ENCODE data around the gene CDS1.

CDS1 gene

DNA sequence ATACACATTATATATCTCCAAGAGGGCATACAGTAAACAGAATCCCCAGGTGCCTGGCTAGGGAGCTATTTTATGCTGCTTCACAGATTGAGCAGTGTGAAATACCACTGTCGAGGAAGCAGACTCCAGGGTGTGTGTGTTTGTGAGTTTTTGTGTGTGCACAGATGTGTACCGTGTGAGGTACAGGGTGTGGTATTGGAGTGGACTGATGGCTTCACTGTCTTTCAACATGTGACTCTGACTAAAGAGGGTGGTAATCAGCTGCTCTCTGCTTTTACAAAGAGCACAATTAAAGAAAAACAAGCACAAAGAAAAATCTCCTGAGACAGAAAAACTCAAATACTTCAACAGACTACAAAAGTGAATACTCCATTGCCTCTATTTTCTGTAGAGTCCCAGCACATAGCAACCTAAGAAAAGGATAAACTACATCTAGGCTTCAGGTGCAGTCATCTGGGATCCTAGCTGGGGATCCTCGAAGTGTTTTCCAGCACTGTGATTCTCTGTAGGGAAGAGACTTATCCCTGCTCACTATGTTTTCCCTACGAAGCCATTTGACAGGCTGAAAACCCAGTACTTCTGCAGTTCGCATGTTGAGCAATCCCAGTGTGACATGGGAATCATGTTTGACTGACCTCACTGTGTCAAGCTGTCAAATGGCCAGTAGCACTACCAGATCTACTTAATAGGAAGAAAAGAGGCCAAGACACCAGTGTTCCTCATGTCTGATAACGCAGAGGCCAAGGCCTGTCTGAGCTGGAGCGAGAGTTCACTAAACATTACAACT is 100.3 kb downstream of the CDS1 start:
- H3K4me3 ChIP-seq: no peak overlapping the region
- H3K9me3 ChIP-seq (replicated peaks in 1 of 11): 0 out of 22 replicates have a peak, but pooled peaks cover 0 to 5% (median 0%) of the 10 kb centered on the region in 11 experiments
- peaks cover 25 to 47% (median 39%) of the 10 kb centered on the region in 10 experiments for H3K4me1 ChIP-seq
- no peak overlapping the region for H3K27ac ChIP-seq
- no peak for TF ChIP-seq Cebpa-rat (IDR thresholded peaks at IDR 0.05)
- peaks cover 55 to 98% (median 96%) of the 10 kb centered on the region in 11 experiments for H3K36me3 ChIP-seq
- H3K27me3 ChIP-seq: no peaks in the 10 kb centered on the region
- peak overlapping the region in 10 of 11 experiments; percentile 62 to 75 (median 72); a peak in 19 of 22 replicates for H3K4me2 ChIP-seq
- H3K9ac ChIP-seq: no peak overlapping the region
- H4K20me1 ChIP-seq: peaks cover 0 to 94% (median 0%) of the 10 kb centered on the region in 11 experiments; a peak in 8 of 22 replicates

DNA sequence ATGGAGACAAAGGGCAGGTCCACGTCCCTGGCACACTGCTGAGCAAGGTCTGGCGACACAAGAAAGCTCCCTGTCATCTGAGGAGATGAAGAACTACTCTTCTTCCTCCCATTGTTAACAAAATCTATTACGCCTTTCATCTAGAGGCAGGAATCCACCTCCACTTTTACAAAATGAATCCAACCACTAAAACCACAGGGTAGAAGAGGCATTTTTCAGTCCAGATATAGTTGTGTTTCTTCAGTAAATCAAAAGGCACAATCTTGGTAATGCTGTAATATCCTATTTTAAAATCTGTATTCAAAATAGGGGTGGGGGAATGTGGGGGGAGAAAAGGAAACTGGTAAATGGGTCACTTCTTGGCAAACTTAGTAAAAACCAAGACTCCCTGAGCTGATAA is 101.4 kb downstream of the CDS1 start:
- H3K36me3 ChIP-seq: peaks cover 53 to 98% (median 95%) of the 10 kb centered on the region in 11 experiments
- no peak for TF ChIP-seq Cebpa-rat (IDR thresholded peaks at IDR 0.05)
- no peak overlapping the region for H3K4me3 ChIP-seq
- peaks cover 25 to 48% (median 42%) of the 10 kb centered on the region in 10 experiments for H3K4me1 ChIP-seq
- H3K9ac ChIP-seq: no peak overlapping the region
- H3K9me3 ChIP-seq (replicated peaks in 1 of 11): 0 out of 22 replicates have a peak, but pooled peaks cover 0 to 6% (median 0%) of the 10 kb centered on the region in 11 experiments
- peaks cover 0 to 95% (median 0%) of the 10 kb centered on the region in 11 experiments; a peak in 8 of 22 replicates for H4K20me1 ChIP-seq
- H3K27ac ChIP-seq: no peak overlapping the region
- no peaks in the 10 kb centered on the region for H3K27me3 ChIP-seq
- peak overlapping the region in 7 of 11 experiments; percentile 5 to 75 (median 7); a peak in 6 of 22 replicates for H3K4me2 ChIP-seq

DNA sequence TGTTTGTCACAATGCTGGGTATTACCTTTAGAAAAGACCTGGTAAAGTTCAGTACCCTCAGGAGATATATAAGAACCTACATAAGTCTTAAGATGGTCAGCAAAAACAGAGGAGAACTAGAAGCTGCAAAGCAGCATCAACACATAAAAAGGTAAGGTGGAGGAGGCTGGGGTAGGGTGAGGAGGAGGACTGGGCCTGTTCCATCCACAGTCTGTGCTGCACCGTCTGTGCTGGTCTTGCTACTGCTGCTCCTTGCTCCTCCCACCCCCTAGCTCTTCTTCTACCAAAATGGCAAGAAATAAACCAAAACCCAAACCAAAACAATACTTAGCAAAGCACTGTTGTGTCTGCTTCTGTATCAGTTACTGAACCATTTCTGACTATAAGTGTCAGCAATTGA is 102.2 kb downstream of the CDS1 start:
- no peak overlapping the region for H3K4me3 ChIP-seq
- peaks cover 52 to 98% (median 94%) of the 10 kb centered on the region in 11 experiments for H3K36me3 ChIP-seq
- H3K4me2 ChIP-seq: peak overlapping the region in 5 of 11 experiments; percentile 6 to 27 (median 7); a peak in 3 of 22 replicates
- peaks cover 25 to 51% (median 42%) of the 10 kb centered on the region in 10 experiments for H3K4me1 ChIP-seq
- H4K20me1 ChIP-seq: peaks cover 0 to 95% (median 0%) of the 10 kb centered on the region in 11 experiments; a peak in 7 of 22 replicates
- H3K9me3 ChIP-seq (replicated peaks in 1 of 11): 0 out of 22 replicates have a peak, but pooled peaks cover 0 to 6% (median 0%) of the 10 kb centered on the region in 11 experiments
- H3K27ac ChIP-seq: no peak overlapping the region
- no peak for TF ChIP-seq Cebpa-rat (IDR thresholded peaks at IDR 0.05)
- H3K9ac ChIP-seq: no peak overlapping the region
- no peaks in the 10 kb centered on the region for H3K27me3 ChIP-seq

DNA sequence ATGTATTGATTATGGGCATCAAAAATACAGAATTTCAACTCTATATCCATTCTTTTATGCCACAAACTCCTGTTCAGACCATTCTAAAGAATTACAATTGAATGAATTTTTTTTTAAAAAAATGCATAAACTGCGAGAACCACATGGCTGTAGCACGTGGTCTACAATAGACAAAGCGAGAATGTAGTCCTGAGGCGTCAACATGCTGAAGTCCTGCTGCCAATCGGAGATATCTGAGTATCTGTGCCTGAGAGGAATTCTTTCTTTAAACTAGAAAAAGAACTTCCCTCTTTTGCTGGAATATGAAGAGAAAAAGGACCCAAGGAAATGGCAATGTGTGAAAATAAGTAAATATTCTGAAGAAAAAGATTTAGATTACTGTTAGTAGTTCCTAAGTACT is 105.7 kb downstream of the CDS1 start:
- H3K27ac ChIP-seq: no peak overlapping the region
- TF ChIP-seq Cebpa-rat (IDR thresholded peaks at IDR 0.05): no peak
- no peak overlapping the region for H3K4me2 ChIP-seq
- H3K4me3 ChIP-seq: no peak overlapping the region
- H3K4me1 ChIP-seq: peaks cover 0 to 53% (median 36%) of the 10 kb centered on the region in 10 experiments; a peak in 18 of 20 replicates
- peaks cover 62 to 99% (median 85%) of the 10 kb centered on the region in 11 experiments for H3K36me3 ChIP-seq
- H3K27me3 ChIP-seq: no peaks in the 10 kb centered on the region
- H4K20me1 ChIP-seq: peaks cover 0 to 95% (median 0%) of the 10 kb centered on the region in 11 experiments; a peak in 8 of 22 replicates
- H3K9me3 ChIP-seq (replicated peaks in 1 of 11): 0 out of 22 replicates have a peak, but pooled peaks cover 0 to 6% (median 0%) of the 10 kb centered on the region in 11 experiments
- H3K9ac ChIP-seq: no peak overlapping the region

DNA sequence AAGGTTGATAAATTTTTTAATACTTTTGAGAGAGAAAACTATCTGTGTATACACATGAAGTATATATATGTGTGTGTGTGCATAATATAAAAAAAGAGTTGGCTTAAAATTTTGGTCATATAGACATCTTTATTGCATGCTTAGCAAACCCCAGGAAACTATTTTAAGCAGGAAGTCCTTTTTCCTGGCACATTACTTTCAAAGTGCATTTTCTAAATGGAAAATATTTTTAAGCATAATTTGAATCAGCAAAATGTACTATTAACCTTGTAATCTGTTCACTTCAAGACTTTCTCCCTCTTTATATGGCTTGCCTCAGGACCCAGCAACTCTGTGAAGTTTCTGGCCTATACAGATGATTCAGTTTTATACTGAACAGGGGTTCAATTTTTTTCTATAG is 106.3 kb downstream of the CDS1 start:
- H3K36me3 ChIP-seq: peaks cover 62 to 99% (median 85%) of the 10 kb centered on the region in 11 experiments
- H3K4me3 ChIP-seq: no peak overlapping the region
- peak overlapping the region in 2 of 11 experiments; percentile 12 to 29; a peak in 1 of 22 replicates for H3K4me2 ChIP-seq
- H3K27me3 ChIP-seq: no peaks in the 10 kb centered on the region
- no peak overlapping the region for H3K9ac ChIP-seq
- peaks cover 0 to 89% (median 0%) of the 10 kb centered on the region in 11 experiments; a peak in 8 of 22 replicates for H4K20me1 ChIP-seq
- no peak for TF ChIP-seq Cebpa-rat (IDR thresholded peaks at IDR 0.05)
- H3K9me3 ChIP-seq (replicated peaks in 1 of 11): 0 out of 22 replicates have a peak, but pooled peaks cover 0 to 6% (median 0%) of the 10 kb centered on the region in 11 experiments
- no peak overlapping the region; a peak in 1 of 22 replicates for H3K27ac ChIP-seq
- H3K4me1 ChIP-seq: peaks cover 0 to 48% (median 34%) of the 10 kb centered on the region in 10 experiments; a peak in 18 of 20 replicates

DNA sequence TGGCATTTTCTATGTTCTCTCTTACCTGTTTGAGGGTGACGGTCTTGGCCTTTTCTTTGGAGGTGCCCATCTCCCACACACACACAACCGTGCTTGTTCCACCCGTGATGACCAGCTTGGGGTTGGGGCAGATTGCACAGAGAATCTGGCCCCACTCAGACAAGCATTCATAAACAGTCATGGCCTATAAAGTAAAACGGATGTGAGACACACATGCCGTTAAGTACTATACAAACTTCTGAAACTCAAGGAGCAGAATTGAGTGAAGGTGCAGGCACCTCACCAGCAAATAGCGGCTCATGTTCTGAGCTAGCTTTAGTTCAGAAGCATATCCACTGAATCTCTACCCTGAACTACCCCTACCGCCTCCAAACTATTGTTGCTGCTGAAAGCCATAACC is 107.6 kb downstream of the CDS1 start:
- no peak for TF ChIP-seq Cebpa-rat (IDR thresholded peaks at IDR 0.05)
- no peaks in the 10 kb centered on the region for H3K27me3 ChIP-seq
- peak overlapping the region in 10 of 11 experiments; percentile 43 to 84 (median 70); a peak in 20 of 22 replicates for H3K4me2 ChIP-seq
- peaks cover 74 to 99% (median 85%) of the 10 kb centered on the region in 11 experiments for H3K36me3 ChIP-seq
- H3K4me3 ChIP-seq: peak overlapping the region in 2 of 10 experiments; percentile 9 to 32; a peak in 1 of 20 replicates
- H3K4me1 ChIP-seq: peaks cover 0 to 44% (median 21%) of the 10 kb centered on the region in 10 experiments; a peak in 18 of 20 replicates
- H3K9ac ChIP-seq: peak overlapping the region in 2 of 11 experiments; percentile 12 to 15; a peak in 4 of 22 replicates
- peak overlapping the region in 9 of 11 experiments; percentile 37 to 74 (median 57); a peak in 17 of 22 replicates for H3K27ac ChIP-seq
- H4K20me1 ChIP-seq: peaks cover 0 to 89% (median 0%) of the 10 kb centered on the region in 11 experiments; a peak in 8 of 22 replicates
- H3K9me3 ChIP-seq (replicated peaks in 1 of 11): 0 out of 22 replicates have a peak, but pooled peaks cover 0 to 6% (median 0%) of the 10 kb centered on the region in 11 experiments

DNA sequence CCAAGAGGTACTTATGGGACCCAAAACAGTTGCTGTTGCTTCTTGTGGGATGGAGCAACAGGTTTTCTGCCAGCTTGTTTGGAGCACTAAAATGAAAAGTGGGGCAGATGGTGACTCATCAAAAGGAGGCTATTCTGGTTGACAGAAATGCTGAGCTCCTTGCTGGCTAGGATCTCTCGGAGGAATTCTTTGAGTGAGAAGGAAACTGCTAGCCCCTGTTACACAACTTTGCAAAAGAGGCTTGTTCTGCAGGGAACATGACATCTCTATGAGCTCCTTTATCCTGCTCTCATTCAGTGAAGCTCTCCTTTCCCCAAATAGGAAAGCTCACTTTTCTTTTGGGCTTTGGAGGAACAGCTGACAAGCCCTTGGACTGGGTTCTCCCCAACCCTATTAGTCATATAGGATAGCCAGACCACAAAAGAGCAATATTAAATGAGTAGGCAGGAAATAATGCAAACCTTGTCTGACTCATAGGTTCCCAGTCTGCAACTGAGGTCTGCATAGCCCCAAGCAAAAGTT is 108.3 kb downstream of the CDS1 start:
- H3K36me3 ChIP-seq: peaks cover 78 to 99% (median 91%) of the 10 kb centered on the region in 11 experiments
- H3K9me3 ChIP-seq (replicated peaks in 1 of 11): 0 out of 22 replicates have a peak, but pooled peaks cover 0 to 6% (median 0%) of the 10 kb centered on the region in 11 experiments
- H3K27me3 ChIP-seq: no peaks in the 10 kb centered on the region
- peak overlapping the region in 10 of 11 experiments; percentile 43 to 84 (median 70); a peak in 20 of 22 replicates for H3K4me2 ChIP-seq
- TF ChIP-seq Cebpa-rat (IDR thresholded peaks at IDR 0.05): peak in 9 of 11 experiments; percentile 26 to 74 (median 49); a peak in 9 of 22 replicates
- H3K4me1 ChIP-seq: peaks cover 0 to 44% (median 21%) of the 10 kb centered on the region in 10 experiments; a peak in 18 of 20 replicates
- H3K27ac ChIP-seq: peak overlapping the region in 10 of 11 experiments; percentile 6 to 74 (median 55); a peak in 17 of 22 replicates
- H4K20me1 ChIP-seq: peaks cover 0 to 82% (median 0%) of the 10 kb centered on the region in 11 experiments; a peak in 8 of 22 replicates
- H3K4me3 ChIP-seq: peak overlapping the region in 2 of 10 experiments; percentile 9 to 32; a peak in 1 of 20 replicates
- H3K9ac ChIP-seq: peak overlapping the region in 6 of 11 experiments; percentile 13 to 27 (median 16); a peak in 6 of 22 replicates

DNA sequence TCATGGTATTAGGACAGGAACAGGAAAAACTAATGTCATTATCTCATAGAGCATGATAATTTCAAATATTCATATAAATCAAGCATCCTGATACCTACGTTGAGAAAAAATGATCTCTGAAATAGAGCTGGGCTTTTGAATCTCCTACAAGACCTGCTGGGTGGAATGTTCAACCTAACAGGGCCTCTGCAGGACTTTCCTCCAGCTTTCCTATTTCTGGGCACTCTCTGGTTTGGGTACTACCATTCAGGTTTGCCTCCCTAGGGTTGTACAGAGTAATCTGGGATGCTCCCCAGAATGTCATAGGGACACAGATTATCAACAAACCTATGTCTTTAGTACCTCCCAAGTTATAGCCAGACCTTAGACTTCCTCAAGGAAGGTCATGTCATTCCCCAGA is 108.9 kb downstream of the CDS1 start:
- 0 out of 22 replicates have a peak, but pooled peaks cover 0 to 6% (median 0%) of the 10 kb centered on the region in 11 experiments for H3K9me3 ChIP-seq (replicated peaks in 1 of 11)
- H3K9ac ChIP-seq: peak overlapping the region in 3 of 11 experiments; percentile 13 to 31 (median 15); a peak in 2 of 22 replicates
- H3K4me1 ChIP-seq: peaks cover 0 to 47% (median 21%) of the 10 kb centered on the region in 10 experiments; a peak in 18 of 20 replicates
- H4K20me1 ChIP-seq: peaks cover 0 to 80% (median 0%) of the 10 kb centered on the region in 11 experiments; a peak in 8 of 22 replicates
- no peaks in the 10 kb centered on the region for H3K27me3 ChIP-seq
- no peak overlapping the region for H3K4me3 ChIP-seq
- peaks cover 78 to 99% (median 91%) of the 10 kb centered on the region in 11 experiments for H3K36me3 ChIP-seq
- peak overlapping the region in 7 of 11 experiments; percentile 12 to 74 (median 57); a peak in 12 of 22 replicates for H3K27ac ChIP-seq
- H3K4me2 ChIP-seq: peak overlapping the region in 10 of 11 experiments; percentile 43 to 84 (median 70); a peak in 19 of 22 replicates
- TF ChIP-seq Cebpa-rat (IDR thresholded peaks at IDR 0.05): no peak

All from BLaER1 treated with 17β-estradiol and CSF1 and Interleukin-3, amounts not matched to agents 10 nM and 100 nM (cell line).